HG02973 (cell line): ENCODE data around the gene CAMLG.
A peak's percentile ranks its signal among the peaks of the same experiment; 100 is the strongest.

Source experiments
- ATAC-seq: cut with Tn5 transposase; IDR thresholded peaks from one replicate; pipeline ENCODE4 v1.9.1; 2021; ENCODE audit warnings: moderate library complexity; ENCODE audit not compliant: unreplicated experiment

The CAMLG gene

GRCh38 chr5:134777366-134777765, 39.0 kb downstream of the CAMLG start:
- ATAC-seq: no peak

- no peak for ATAC-seq
Measured at GRCh38 chr5:134784241-134784920, 46.0 kb downstream of the CAMLG start.

GRCh38 chr5:134784946-134785620, 46.7 kb downstream of the CAMLG start:
- no peak for ATAC-seq

- no peak for ATAC-seq
Measured at GRCh38 chr5:134787692-134788091, 49.3 kb downstream of the CAMLG start.

- no peak for ATAC-seq
Measured at GRCh38 chr5:134791580-134791979, 53.2 kb downstream of the CAMLG start.

GRCh38 chr5:134792286-134792685, 53.9 kb downstream of the CAMLG start:
- no peak for ATAC-seq

- no peak for ATAC-seq
Measured at GRCh38 chr5:134793111-134793510, 54.8 kb downstream of the CAMLG start.

- ATAC-seq: no peak
Measured at GRCh38 chr5:134794082-134794481, 55.7 kb downstream of the CAMLG start.

- ATAC-seq: no peak
Measured at GRCh38 chr5:134794819-134795218, 56.5 kb downstream of the CAMLG start.

GRCh38 chr5:134798468-134798867, 60.1 kb downstream of the CAMLG start:
- ATAC-seq: peak; percentile 62
